Endothelial cell of umbilical vein (primary cell): ENCODE results near the gene HINT1. TPM values are rescaled to one million over a fixed set of nuclear protein-coding genes. Genes with fewer than 3 reads are reported as not detected.

ENCODE experiments used
- BruUV-seq: library from RNA; stranded (reverse); fragments of 400-500 nt; replicated peaks from 2 replicates; lab custom pipeline; 2021; lab: Mats Ljungman, UMichigan
- CTCF ChIA-PET: fragments of 300-600, 350-600 bp; sonication (Branson Sonifier 250); formaldehyde crosslinking; loops from one replicate; lab custom pipeline; 2021; ENCODE audit warnings: antibody characterized with exemption, inconsistent platforms; lab: Charles Lee
- POLR2A ChIA-PET: fragments of 300-600, 350-600 bp; sonication (Branson Sonifier 250); formaldehyde crosslinking; loops from one replicate; lab custom pipeline; 2021; ENCODE audit warnings: antibody characterized with exemption, inconsistent platforms; lab: Charles Lee
- DNase-seq: peaks from one replicate; pipeline ENCODE4 v3.0.0-alpha.2; 2011; ENCODE audit warnings: low read depth, low spot score
- FAIRE-seq: peaks from 2 replicates; lab custom pipeline; 2011; peaks lifted over from hg19 to GRCh38; lab: Jason Lieb, UNC
- H2AFZ ChIP-seq: 2 replicates; pipeline ENCODE4 v1.6.0; 2012; ENCODE audit warnings: low read depth, low read length, control low read depth, inconsistent platforms
- H3K27ac ChIP-seq: 2 replicates; pipeline ENCODE4 v1.5.1; 2011; ENCODE audit warnings: low read depth, mild to moderate bottlenecking, control low read depth, low read length, moderate library complexity; ENCODE audit not compliant: insufficient read depth
- H3K27me3 ChIP-seq, 2 experiments: 2 replicates each; pipeline versions ENCODE4 v1.6.0 to v1.6.1; 2011; ENCODE audit warnings: low read length in 2 of 2, mixed read lengths in 1 of 2; ENCODE audit not compliant: control insufficient read depth in 2 of 2, insufficient read depth in 2 of 2
- H3K36me3 ChIP-seq, 2 experiments: 2 replicates in 1 of 2; 3 replicates in 1 of 2; pipeline ENCODE4 v1.5.1; 2011; ENCODE audit warnings: low read length in 2 of 2, mild to moderate bottlenecking in 1 of 2, moderate library complexity in 1 of 2; ENCODE audit not compliant: control insufficient read depth in 2 of 2, insufficient read depth in 2 of 2; ENCODE audit errors: extremely low read depth in 1 of 2
- H3K4me1 ChIP-seq: 3 replicates; pipeline ENCODE4 v1.5.1; 2011; ENCODE audit warnings: mild to moderate bottlenecking, low read length; ENCODE audit not compliant: control insufficient read depth, insufficient read depth; ENCODE audit errors: extremely low read depth
- H3K4me2 ChIP-seq: 2 replicates; pipeline ENCODE4 v1.6.1; 2011; ENCODE audit warnings: low read length, control low read depth, mixed read lengths; ENCODE audit not compliant: insufficient read depth
- H3K4me3 ChIP-seq, 3 experiments: fragments of 200-600 bp in 1 of 3; sonication (generic), shearing (Covaris generic) in 1 of 3; replicated peaks in 1 of 3; 2 replicates each; pipeline ENCODE4 v1.5.1; 2011 to 2016; ENCODE audit warnings: control low read depth in 3 of 3, low read length in 3 of 3, mild to moderate bottlenecking in 2 of 3, inconsistent platforms in 1 of 3, low read depth in 1 of 3, moderate library complexity in 1 of 3; ENCODE audit not compliant: insufficient read depth in 1 of 3
- H3K79me2 ChIP-seq: 2 replicates; pipeline ENCODE4 v1.6.0; 2012; ENCODE audit warnings: low read length, inconsistent platforms; ENCODE audit not compliant: control insufficient read depth, insufficient read depth
- H3K9ac ChIP-seq: replicated peaks from 2 replicates; pipeline ENCODE3; 2011; ENCODE audit warnings: low read length, control low read depth; ENCODE audit not compliant: insufficient read depth; ENCODE audit errors: extremely low read depth
- H3K9me1 ChIP-seq: replicated peaks from 3 replicates; pipeline ENCODE4 v1.6.0; 2011; ENCODE audit warnings: mild to moderate bottlenecking, low read length; ENCODE audit not compliant: control insufficient read depth, insufficient read depth; ENCODE audit errors: extremely low read depth
- H3K9me3 ChIP-seq: replicated peaks from 2 replicates; pipeline ENCODE4 v1.5.1; 2012; ENCODE audit warnings: low read length, inconsistent platforms; ENCODE audit not compliant: control insufficient read depth, insufficient read depth
- H4K20me1 ChIP-seq: replicated peaks from 2 replicates; pipeline ENCODE3; 2011; ENCODE audit warnings: mild to moderate bottlenecking, low read length; ENCODE audit not compliant: control insufficient read depth, insufficient read depth; ENCODE audit errors: extremely low read depth
- EZH2 ChIP-seq: IDR thresholded peaks from 2 replicates; pipeline ENCODE4 v1.6.1; 2012; ENCODE audit warnings: borderline replicate concordance, low read depth, mild to moderate bottlenecking, moderate library complexity, low read length, inconsistent platforms; ENCODE audit not compliant: severe bottlenecking
- GATA2 ChIP-seq: IDR thresholded peaks from 2 replicates; pipeline ENCODE4 v1.7.0; 2011; ENCODE audit warnings: low read depth, mild to moderate bottlenecking, moderate library complexity, mixed read lengths, low read length; ENCODE audit not compliant: insufficient read length, insufficient read depth
- POLR2A ChIP-seq: IDR thresholded peaks from 2 replicates; pipeline ENCODE4 v1.6.1; 2012; ENCODE audit warnings: low read depth, mild to moderate bottlenecking, control low read depth, low read length
- POLR2AphosphoS5 ChIP-seq: IDR thresholded peaks from 2 replicates; pipeline ENCODE4 v1.6.1; 2012; ENCODE audit warnings: low read depth, mild to moderate bottlenecking, control low read depth, low read length, moderate library complexity; ENCODE audit not compliant: insufficient read depth
- dilution Hi-C: fragments of 300-500 bp; cut with MboI; formaldehyde crosslinking; loops from one replicate; pipeline ENCODE4 v1.15.0; 2019; ENCODE audit warnings: low sequenced_read_pairs; ENCODE audit not compliant: extremely low pct_ligation_motif_present
- intact Hi-C: fragments of 100-400 bp; cut with micrococcal nuclease; formaldehyde crosslinking; loops from one replicate; pipeline ENCODE4 v1.10.0; 2022
- polyA plus RNA-seq, 4 experiments: library from polyadenylated mRNA; depleted of rRNA in 3 of 4; stranded (reverse) in 3 of 4; unstranded in 1 of 4; fragments of >200 nt; gene quantifications; 2 replicates each; pipeline versions ENCODE4 v1.2.1 to v1.2.3, GENCODE V29; 2011 to 2012; ENCODE audit warnings: missing spikeins in 1 of 4
- total RNA-seq: library from RNA; stranded (reverse); gene quantifications from 2 replicates; pipeline ENCODE4 v1.2.3, GENCODE V29; 2021
- TF ChIP-seq, protein P1 (sequence below), 2 donors: IDR thresholded peaks; 1 replicate in 1 of 2; 2 replicates in 1 of 2; pipeline ENCODE4 v1.5.1; 2011; ENCODE audit warnings: low read length in 2 of 2, mild to moderate bottlenecking in 2 of 2, moderate library complexity in 2 of 2, control low read depth in 1 of 2, inconsistent platforms in 1 of 2, low read depth in 1 of 2; ENCODE audit not compliant: insufficient read depth in 1 of 2; ENCODE audit errors: extremely low read depth in 1 of 2

Gene HINT1
- total and polyA plus RNA-seq, 2 donors (not counting 3 experiments of a cell fraction or from before 2014, with no cell fraction given): 221 to 423 TPM

DNA sequence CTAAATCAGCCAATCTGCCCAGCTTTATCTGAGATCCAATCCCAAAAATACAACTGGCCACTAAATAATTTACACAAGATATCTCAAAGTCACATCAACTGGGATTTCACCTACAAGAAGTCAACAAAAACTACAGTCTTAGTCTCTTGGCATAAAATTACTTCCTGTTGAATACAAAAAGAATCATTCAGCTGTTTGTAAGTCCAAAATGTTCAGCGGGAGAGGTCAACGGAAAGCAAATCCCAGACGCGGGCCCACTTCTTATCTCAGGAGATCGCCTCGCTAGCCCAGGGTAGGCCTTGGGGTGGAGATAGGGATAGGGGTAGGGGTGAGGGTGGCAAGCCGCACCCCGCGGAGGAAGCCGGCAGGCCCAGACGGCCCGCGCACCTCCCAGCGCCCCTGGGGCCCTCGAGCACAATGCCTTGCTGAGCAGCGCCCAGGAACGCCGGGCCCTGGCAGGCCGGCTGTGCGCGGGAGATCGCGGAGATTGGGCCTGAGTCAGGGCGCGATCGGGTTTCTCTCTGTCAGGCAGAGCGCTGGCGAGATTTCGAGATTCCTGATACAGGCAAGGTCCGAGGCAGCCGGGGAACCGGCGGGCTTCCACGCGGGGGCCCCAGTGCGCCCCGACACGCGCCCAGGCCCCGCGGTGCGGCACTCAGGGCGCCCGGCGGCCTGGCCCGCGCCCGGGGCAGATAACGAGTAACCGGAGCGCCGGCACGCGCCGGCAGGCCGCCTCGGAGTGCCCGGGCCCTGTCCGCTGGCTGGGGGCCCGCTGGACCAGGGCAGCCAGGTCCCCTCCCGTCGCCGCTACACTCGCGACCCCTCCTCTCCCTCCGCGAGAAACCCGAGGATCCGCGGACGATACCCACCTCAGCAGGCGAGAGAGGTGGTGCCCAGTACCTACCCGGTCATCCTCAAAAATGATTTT lies 601 bp downstream of the HINT1 start:
- no peaks in the 10 kb centered on the region for H3K9me3 ChIP-seq
- FAIRE-seq (peak; percentile 71), DNase-seq (peak; percentile 70)
- peak overlapping the region; percentile 79 to 100 (median 99) for H3K4me3 ChIP-seq
- TSS peak; percentile 41 for BruUV-seq
- H3K79me2 ChIP-seq: peaks cover 44% of the 10 kb centered on the region
- dilution Hi-C loops (no loop called here), intact Hi-C loops (loop anchor here (1.0 to 5.0 kb wide), 4 partner anchors 100 to 633 kb away; partner anchors contain the start of genes CDC42SE2 and FNIP1)
- no peaks in the 10 kb centered on the region for H3K27me3 ChIP-seq
- H3K9me1 ChIP-seq: no peaks in the 10 kb centered on the region
- ChIA-PET CTCF (interaction anchor here (0.8 to 2.4 kb wide), 6 partner anchors 24 to 217 kb away, joined by 3 to 9 read pairs (median 4); partner anchors contain the start of gene CDC42SE2), POLR2A (interaction anchor here (1.1 kb wide), 1 partner anchor 100 kb away, joined by 3 read pairs; the partner anchor contains the start of gene CDC42SE2)
- H3K9ac ChIP-seq: peak overlapping the region; percentile 100
- H3K4me1 ChIP-seq: peaks cover 7% of the 10 kb centered on the region
- peak overlapping the region; percentile 95 for H3K27ac ChIP-seq
- H3K36me3 ChIP-seq: peaks cover 6 to 21% of the 10 kb centered on the region in 2 experiments
- no peaks in the 10 kb centered on the region for H4K20me1 ChIP-seq
- H2AFZ ChIP-seq: peak overlapping the region; percentile 35
- H3K4me2 ChIP-seq: peak overlapping the region; percentile 98
- TF ChIP-seq GATA2: peak; percentile 85
- no peak for TF ChIP-seq EZH2
- no peak for TF ChIP-seq POLR2A
- peak; percentile 64 for TF ChIP-seq POLR2AphosphoS5
- TF ChIP-seq, protein P1, sequence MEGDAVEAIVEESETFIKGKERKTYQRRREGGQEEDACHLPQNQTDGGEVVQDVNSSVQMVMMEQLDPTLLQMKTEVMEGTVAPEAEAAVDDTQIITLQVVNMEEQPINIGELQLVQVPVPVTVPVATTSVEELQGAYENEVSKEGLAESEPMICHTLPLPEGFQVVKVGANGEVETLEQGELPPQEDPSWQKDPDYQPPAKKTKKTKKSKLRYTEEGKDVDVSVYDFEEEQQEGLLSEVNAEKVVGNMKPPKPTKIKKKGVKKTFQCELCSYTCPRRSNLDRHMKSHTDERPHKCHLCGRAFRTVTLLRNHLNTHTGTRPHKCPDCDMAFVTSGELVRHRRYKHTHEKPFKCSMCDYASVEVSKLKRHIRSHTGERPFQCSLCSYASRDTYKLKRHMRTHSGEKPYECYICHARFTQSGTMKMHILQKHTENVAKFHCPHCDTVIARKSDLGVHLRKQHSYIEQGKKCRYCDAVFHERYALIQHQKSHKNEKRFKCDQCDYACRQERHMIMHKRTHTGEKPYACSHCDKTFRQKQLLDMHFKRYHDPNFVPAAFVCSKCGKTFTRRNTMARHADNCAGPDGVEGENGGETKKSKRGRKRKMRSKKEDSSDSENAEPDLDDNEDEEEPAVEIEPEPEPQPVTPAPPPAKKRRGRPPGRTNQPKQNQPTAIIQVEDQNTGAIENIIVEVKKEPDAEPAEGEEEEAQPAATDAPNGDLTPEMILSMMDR (IDR thresholded peaks at IDR 0.05; ENCODE audit: extremely low read depth in 1 of 2, insufficient read depth in 1 of 2, low read depth in 1 of 2, low read length in 2 of 2): peak; percentile 4 to 19
